GM18868 (cell line): ENCODE measurements around the gene RAB2B.
A peak's percentile ranks its signal among the peaks of the same experiment; 100 is the strongest.
"Not testable (repeated sequence)": the region's sequence is repeated elsewhere in the genome, so short reads cannot be mapped to it uniquely, and the experiment has no call there.

ENCODE experiments used
- ATAC-seq: cut with Tn5 transposase; IDR thresholded peaks from one replicate; pipeline ENCODE4 v1.9.1; 2021; ENCODE audit warnings: mild to moderate bottlenecking, moderate library complexity; ENCODE audit not compliant: unreplicated experiment

Gene RAB2B

DNA sequence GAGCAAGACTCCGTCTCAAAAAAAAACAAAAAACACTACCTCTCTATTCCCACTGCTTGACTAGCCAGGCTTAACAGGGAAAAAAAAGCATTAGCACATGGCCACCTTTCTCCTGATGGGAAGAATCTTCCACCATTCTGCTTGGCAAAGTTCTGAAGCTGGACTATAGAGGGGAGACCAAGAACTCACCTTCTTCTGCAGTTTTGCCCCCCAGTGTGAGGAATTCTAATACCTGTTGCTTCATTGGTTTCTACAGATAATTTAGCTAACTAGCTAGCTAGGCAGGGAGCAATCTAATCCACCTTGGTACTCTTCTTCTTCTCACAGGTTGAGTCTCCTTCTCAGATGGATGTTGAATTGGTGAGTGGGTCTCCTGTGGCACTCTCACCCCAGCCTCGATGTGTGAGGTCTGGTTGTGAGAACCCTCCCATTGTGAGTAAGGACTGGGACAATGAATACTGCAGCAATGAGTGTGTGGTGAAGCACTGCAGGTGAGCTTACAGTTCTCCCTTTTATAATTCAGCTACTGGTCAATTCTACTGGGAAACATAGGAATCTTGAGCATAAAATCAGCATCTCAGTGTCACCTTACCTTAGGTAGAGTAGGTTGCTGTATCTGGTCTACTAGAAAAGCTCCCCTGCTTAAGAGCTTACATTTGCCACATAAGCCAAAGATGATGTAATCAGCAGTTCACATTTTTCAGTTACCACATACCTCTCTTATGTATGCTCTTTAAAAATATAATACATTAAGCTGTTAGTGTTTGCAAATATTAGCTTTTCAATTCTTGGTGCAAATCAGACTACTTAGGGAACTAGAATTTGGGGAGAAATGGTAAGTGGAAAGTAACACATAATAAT lies 18.4 kb upstream of the RAB2B start:
- ATAC-seq: no peak

DNA sequence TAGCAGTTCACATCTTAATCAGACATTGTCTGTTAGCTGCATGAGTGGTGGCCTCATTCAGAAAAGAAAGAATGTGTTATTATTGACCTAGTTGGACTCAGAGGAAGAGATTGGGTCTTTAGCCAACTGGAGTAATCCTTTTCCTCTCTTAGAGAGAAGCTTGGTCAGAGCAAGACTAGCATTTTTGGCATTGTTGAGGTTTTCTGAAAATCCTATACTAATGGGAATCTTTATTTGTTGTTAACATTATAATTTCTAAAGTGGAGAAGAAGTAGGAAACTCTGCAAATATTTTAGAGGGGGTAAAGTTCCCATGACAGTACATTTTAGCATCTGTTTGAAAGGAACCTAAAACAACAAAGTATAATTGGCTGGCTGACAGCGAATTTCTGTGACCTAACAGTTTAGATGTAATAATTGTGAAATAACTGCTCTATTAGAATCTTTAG lies 9.9 kb upstream of the RAB2B start:
- no peak for ATAC-seq

DNA sequence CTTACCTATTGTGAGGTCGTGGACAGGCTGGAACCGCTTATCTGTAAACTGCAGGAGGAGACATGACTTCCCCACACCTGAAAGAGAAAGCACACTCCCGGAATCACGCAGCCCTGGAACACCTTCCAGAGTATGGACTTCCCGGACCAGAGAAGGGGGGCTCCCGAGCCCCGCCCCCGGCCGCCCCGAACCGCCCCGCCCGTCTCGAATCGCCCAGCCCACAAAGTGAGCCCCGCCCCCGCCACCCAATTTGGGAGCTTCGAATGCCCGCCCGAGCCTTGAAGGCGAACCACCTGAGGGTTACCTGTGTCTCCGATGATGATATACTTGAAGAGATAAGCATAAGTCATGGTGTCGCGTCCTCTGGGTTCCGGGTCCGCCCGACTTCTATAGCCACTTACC lies 235 bp downstream of the RAB2B start:
- ATAC-seq: no peak

DNA sequence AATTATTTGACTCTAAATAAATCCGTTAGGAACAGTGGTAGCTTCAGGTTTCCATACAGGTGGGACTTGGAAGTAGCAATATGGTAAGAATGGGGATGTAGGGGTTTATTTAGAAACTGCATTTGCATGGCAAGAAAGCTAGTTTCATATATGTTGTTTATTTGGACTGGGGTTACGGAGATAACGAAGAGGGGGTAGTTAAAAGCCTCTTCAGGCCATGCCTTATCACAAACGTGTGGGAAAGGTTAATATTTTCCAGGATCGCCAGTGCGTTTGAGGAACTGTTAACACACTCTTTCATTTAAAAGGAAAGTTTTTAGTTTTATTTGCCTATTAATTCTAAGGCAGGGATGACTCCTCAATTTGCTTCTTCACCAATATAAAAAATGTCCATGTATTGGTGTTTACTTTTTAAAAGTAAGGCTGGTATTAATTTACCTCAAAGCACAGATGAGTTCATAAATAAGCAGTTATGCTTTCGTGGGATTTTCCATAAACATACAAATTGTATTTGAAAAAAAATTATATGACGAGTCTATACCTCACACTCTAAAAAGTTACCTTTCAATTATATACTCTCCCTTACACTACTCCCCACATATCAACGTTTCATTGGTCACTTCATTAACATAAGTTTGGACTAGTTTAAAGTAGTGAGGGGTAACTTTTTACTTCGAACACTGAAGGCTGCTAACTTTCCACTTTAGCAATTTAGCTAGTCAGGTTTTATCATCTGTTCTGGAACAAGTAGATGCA lies 814 bp downstream of the RAB2B start:
- no peak for ATAC-seq

DNA sequence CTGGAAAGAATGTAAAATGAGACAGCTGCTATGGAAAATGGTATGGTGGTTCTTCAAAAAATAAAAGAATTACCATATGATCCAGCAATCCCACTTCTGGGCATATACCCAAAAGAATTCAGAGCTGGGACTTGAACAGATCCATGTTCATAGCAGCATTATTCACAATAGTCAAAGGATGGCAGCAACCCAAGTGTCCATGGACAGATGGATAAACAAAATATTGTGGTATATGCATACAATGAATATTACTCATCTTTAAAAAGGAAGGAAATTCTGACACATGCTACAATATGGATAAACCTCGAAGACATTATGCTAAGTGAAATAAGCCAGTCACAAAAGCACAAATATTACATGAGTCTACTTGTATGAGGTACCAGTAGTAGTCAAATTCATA lies 9.1 kb downstream of the RAB2B start:
- ATAC-seq: no peak

GRCh38 chr14:21455912-21456667 lies 20.7 kb downstream of the RAB2B start, which contains the start of gene CHD8:
CHD8 (minus strand) TSS chr14:21456123; CDS start chr14:21431643, 24,480 bp downstream.
- ATAC-seq: peak; percentile 98

- peak; percentile 18 for ATAC-seq
Observed at GRCh38 chr14:21455592-21455911, 21.2 kb downstream of the RAB2B start.

- ATAC-seq: no peak
Observed at GRCh38 chr14:21454843-21455544, 21.8 kb downstream of the RAB2B start.

- ATAC-seq: peak; percentile 7
Observed at GRCh38 chr14:21449899-21450216, 26.9 kb downstream of the RAB2B start.

- not testable (repeated sequence) for ATAC-seq
Observed at GRCh38 chr14:21442657-21443056, 34.1 kb downstream of the RAB2B start.

DNA sequence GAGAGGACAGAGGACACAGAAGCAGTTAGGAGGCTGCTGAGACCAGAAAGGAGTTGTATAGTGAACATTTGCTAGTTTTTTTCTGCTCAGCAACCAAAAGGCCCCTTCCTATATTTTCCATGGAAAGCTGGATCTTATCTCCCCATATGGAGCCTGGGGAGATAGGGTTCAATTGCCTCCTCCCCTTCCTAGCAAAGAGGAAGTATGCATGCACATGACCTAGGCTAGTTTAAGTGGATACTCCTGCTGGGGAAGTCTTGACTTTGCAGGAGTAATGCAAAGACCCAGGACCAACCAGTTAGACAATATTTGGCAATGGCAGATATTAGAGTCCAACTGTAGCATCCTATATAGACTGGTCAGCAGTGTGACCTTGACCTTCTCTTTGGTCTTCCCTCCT lies 35.9 kb downstream of the RAB2B start:
- no peak for ATAC-seq

DNA sequence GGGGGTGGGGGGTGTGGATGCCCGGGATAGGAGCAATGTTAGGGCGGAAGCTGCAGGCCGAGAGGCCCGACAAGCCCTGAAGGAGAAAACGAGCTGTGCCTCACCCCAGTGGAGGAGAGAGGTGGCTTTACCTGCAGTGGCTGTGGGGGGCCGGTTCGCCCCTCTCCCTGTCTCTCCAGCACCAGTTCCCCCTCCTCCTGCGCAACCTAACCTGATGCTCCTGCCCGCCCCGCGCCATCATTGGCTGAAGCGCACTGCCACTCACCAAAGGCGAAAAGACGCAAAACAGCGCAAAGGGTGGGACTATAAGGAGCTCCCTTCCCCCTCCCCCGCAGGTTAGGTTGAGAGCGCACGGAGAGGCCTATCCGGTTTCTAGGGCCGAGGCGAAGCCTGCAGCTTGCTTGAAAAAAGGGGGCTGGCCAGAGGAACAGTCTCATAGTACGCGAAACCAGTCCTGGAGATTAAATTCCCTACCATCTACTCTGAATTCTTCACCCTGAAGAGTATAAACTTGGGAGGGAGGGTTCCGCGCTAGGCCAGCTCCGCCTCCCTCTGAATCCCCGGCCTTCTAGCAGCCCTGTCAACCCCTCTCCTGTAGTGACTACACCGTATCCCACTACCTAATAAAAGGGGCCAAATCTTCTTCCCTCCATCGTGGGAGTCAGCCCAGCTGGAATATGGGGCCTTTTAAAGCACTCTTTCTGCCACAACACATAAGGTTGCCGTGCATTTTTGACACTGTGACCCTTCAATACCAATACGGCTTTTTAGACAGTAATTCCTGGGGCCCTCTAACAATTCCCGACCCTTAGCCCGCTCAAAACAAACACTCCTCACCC lies 39.5 kb downstream of the RAB2B start:
- peak; percentile 99 for ATAC-seq

DNA sequence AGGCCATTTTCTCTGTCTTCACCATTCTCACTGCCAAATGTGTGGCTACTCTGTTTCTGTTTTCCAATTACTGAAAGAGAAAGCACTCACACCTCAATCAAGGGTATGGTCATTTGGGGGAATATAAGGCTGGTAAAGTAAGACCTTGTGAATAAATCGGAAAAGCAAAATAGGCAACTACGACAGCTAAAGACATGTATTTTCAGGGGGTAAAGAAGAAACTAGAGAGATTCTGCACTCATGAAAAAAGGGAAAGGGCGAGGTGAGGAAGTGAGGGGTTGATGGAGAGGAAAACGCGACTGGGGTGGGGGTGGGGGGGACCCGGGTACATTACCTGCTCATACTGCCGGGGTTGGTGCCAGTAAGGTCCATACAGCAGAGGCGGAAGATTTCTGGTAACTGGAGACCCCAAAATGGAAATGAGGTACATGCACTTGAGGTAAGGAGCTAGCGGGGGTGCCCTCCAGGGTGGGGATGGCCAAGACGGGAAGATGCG lies 40.1 kb downstream of the RAB2B start:
- ATAC-seq: peak; percentile 2

DNA sequence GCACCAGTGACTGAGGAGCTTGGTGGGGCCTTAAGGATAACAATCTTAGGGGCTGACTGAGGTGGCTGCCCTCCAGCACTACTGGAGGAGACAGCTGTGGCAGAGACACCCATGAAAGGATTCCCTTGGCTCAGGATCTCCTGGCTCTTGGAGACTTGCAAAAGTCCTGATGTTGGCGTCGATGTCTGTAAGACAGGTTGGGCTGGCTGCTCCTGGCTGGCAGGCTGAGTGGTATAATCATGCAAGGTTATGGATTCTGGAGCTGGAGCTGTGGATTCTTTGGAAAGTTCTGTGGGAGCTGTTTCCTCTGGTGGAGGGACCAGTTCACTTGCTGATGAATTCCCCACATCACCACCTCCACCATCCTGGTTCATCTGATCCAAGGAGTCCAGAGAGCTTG lies 45.6 kb downstream of the RAB2B start:
- ATAC-seq: no peak

- ATAC-seq: no peak
Observed at GRCh38 chr14:21428930-21429329, 47.8 kb downstream of the RAB2B start.

DNA sequence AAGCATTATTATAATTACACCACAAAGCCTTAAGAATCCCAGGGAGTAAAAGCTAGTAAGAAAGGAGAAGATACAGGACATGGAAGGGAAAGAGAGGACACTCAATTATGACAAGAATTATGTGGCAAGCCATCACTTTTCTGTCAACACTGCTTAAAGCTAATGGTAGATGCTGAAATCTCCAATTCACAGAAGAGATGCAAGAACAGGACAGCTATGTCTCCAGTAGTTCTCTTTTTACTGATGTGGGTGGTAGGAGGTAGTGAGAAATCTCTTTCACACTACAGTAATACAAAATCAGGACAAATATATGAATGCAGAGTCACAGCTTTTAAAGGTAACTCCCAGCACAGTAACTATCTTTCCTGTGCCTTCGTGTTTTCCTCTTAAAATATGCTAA lies 50.1 kb downstream of the RAB2B start:
- no peak for ATAC-seq

DNA sequence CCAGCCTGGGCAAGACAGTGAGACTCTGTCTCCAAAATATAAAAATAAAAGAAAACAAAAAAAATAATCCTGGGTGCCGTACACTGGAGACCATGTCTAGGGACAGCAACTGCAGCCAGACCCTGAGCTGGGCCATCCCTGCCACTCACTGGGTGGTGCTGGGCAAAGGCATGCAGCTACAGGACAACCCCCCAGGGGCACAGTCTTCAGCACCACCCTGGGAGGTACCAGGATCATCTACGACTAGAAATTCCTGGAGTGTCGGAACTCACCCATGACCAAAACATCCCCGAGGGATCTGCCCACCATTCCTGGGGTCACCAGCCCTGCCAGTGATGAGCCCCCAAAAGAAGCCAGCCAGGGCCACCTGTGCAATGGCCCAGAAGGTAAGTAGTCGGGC lies 57.2 kb downstream of the RAB2B start:
- ATAC-seq: no peak

DNA sequence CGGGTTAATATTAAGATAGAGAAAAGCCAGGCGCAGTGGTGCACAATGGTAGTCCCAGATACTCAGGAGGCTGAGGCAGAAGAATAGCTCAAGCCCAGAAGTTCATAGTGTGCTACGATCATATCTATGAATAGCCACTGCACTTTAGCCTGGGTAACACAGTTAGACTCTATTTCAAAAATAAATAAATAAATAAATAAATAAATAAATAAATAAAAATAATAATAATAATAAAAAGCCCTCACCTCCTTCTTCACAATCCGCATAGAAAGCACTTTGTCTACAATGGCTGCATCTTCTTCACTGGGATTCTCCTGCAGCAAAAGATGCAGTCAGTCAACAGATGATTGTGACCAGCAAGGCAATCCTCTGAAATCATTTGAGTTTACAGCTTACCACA lies 61.4 kb downstream of the RAB2B start:
- no peak for ATAC-seq

GRCh38 chr14:21414137-21414631 lies 62.6 kb downstream of the RAB2B start:
- ATAC-seq: peak; percentile 86
